ENCODE data around the gene C1orf174. TPM values are rescaled to one million over a fixed set of nuclear protein-coding genes. Genes with fewer than 3 reads are reported as not detected.

The C1orf174 gene
- total RNA-seq, 2 experiments from 2014 or later = 24.1 to 25.5 TPM

- H3K27ac Mint-ChIP-seq = no peak overlapping the region
- POLR2A ChIA-PET = no interaction called here
- DNase-seq = no peak
Measured at GRCh38 chr1:3910049-3910731, 10.1 kb upstream of the C1orf174 start.

GRCh38 chr1:3909615-3910014, 9.5 kb upstream of the C1orf174 start:
- Mint-ChIP-seq H3K27ac (no peak overlapping the region), H3K36me3 (ENCODE audit: low read depth) (no peaks in the 10 kb centered on the region), H3K4me1 (peaks cover 14% of the 10 kb centered on the region), H3K27me3 (no peaks in the 10 kb centered on the region), H3K4me3 (no peak overlapping the region), H3K9me3 (no peaks in the 10 kb centered on the region)
- no peak for DNase-seq
- CTCF ChIA-PET = no interaction called here
- POLR2A ChIA-PET = no interaction called here

More at GRCh38 chr1:3910049-3910731, 10.1 kb upstream of the C1orf174 start:
- Mint-ChIP-seq H3K9me3 (no peaks in the 10 kb centered on the region), H3K4me1 (peaks cover 14% of the 10 kb centered on the region), H3K4me3 (no peak overlapping the region), H3K27me3 (no peaks in the 10 kb centered on the region), H3K36me3 (ENCODE audit: low read depth) (no peaks in the 10 kb centered on the region)
- CTCF ChIA-PET = no interaction called here

GRCh38 chr1:3908886-3909517, 8.9 kb upstream of the C1orf174 start:
- Mint-ChIP-seq H3K4me3 (no peak overlapping the region), H3K27ac (no peak overlapping the region), H3K4me1 (peaks cover 14% of the 10 kb centered on the region), H3K9me3 (no peaks in the 10 kb centered on the region), H3K27me3 (no peaks in the 10 kb centered on the region), H3K36me3 (ENCODE audit: low read depth) (no peaks in the 10 kb centered on the region)
- no peak for DNase-seq
- ChIA-PET POLR2A (no interaction called here), CTCF (no interaction called here)

- no peak for DNase-seq
- Mint-ChIP-seq H3K9me3 (no peaks in the 10 kb centered on the region), H3K36me3 (ENCODE audit: low read depth) (no peaks in the 10 kb centered on the region), H3K4me1 (peaks cover 26% of the 10 kb centered on the region), H3K27ac (no peak overlapping the region), H3K27me3 (no peaks in the 10 kb centered on the region), H3K4me3 (no peak overlapping the region)
- CTCF ChIA-PET = no interaction called here
- POLR2A ChIA-PET = interaction anchor here (1.6 kb wide), 1 partner anchor 51 kb away, joined by 3 read pairs; no protein-coding TSS in a partner anchor
Measured at GRCh38 chr1:3907621-3908165, 7.6 kb upstream of the C1orf174 start.

GRCh38 chr1:3907031-3907534, 7.0 kb upstream of the C1orf174 start:
- Mint-ChIP-seq H3K4me3 (no peak overlapping the region), H3K27me3 (no peaks in the 10 kb centered on the region), H3K36me3 (ENCODE audit: low read depth) (no peaks in the 10 kb centered on the region), H3K4me1 (peaks cover 32% of the 10 kb centered on the region), H3K27ac (no peak overlapping the region), H3K9me3 (no peaks in the 10 kb centered on the region)
- POLR2A ChIA-PET = interaction anchor here (1.6 kb wide), 1 partner anchor 51 kb away, joined by 3 read pairs; no protein-coding TSS in a partner anchor
- DNase-seq = peak; percentile 36
- CTCF ChIA-PET = interaction anchor here (1.4 kb wide), 1 partner anchor 49 kb away, joined by 8 read pairs; the partner anchor contains the start of genes CEP104 and DFFB

- POLR2A ChIA-PET = interaction anchor here (1.6 kb wide), 1 partner anchor 50 kb away, joined by 3 read pairs; no protein-coding TSS in a partner anchor
- no peaks in the 10 kb centered on the region for H3K9me3 Mint-ChIP-seq
- no peak overlapping the region for H3K4me3 Mint-ChIP-seq
- DNase-seq = no peak
- no peaks in the 10 kb centered on the region for H3K27me3 Mint-ChIP-seq
- CTCF ChIA-PET = interaction anchor here (1.4 kb wide), 1 partner anchor 49 kb away, joined by 8 read pairs; the partner anchor contains the start of genes CEP104 and DFFB
- H3K27ac Mint-ChIP-seq = no peak overlapping the region
- H3K36me3 Mint-ChIP-seq (ENCODE audit: low read depth) = no peaks in the 10 kb centered on the region
- peaks cover 34% of the 10 kb centered on the region for H3K4me1 Mint-ChIP-seq
Measured at GRCh38 chr1:3906672-3907020, 6.6 kb upstream of the C1orf174 start.

- no peaks in the 10 kb centered on the region for H3K9me3 Mint-ChIP-seq
- no peak overlapping the region for H3K27ac Mint-ChIP-seq
- H3K27me3 Mint-ChIP-seq = no peaks in the 10 kb centered on the region
- H3K36me3 Mint-ChIP-seq (ENCODE audit: low read depth) = no peaks in the 10 kb centered on the region
- CTCF ChIA-PET = interaction anchor here (1.4 kb wide), 1 partner anchor 48 kb away, joined by 8 read pairs; the partner anchor contains the start of genes CEP104 and DFFB
- H3K4me3 Mint-ChIP-seq = no peak overlapping the region
- peaks cover 37% of the 10 kb centered on the region for H3K4me1 Mint-ChIP-seq
- POLR2A ChIA-PET = interaction anchor here (1.6 kb wide), 1 partner anchor 50 kb away, joined by 3 read pairs; no protein-coding TSS in a partner anchor
- DNase-seq = no peak
Measured at GRCh38 chr1:3905953-3906671, 6.0 kb upstream of the C1orf174 start.

- no peaks in the 10 kb centered on the region for H3K9me3 Mint-ChIP-seq
- H3K27me3 Mint-ChIP-seq = no peaks in the 10 kb centered on the region
- CTCF ChIA-PET = no interaction called here
- no peak overlapping the region for H3K27ac Mint-ChIP-seq
- H3K4me1 Mint-ChIP-seq = peaks cover 37% of the 10 kb centered on the region
- no peaks in the 10 kb centered on the region for H3K36me3 Mint-ChIP-seq (ENCODE audit: low read depth)
- POLR2A ChIA-PET = no interaction called here
- no peak for DNase-seq
- no peak overlapping the region for H3K4me3 Mint-ChIP-seq
Measured at GRCh38 chr1:3905266-3905952, 5.3 kb upstream of the C1orf174 start.

GRCh38 chr1:3904843-3905185, 4.7 kb upstream of the C1orf174 start:
- no peak overlapping the region for H3K27ac Mint-ChIP-seq
- H3K4me1 Mint-ChIP-seq = peaks cover 39% of the 10 kb centered on the region
- no peaks in the 10 kb centered on the region for H3K9me3 Mint-ChIP-seq
- H3K4me3 Mint-ChIP-seq = no peak overlapping the region
- ChIA-PET POLR2A (no interaction called here), CTCF (no interaction called here)
- H3K27me3 Mint-ChIP-seq = no peaks in the 10 kb centered on the region
- H3K36me3 Mint-ChIP-seq (ENCODE audit: low read depth) = no peaks in the 10 kb centered on the region
- DNase-seq = no peak

GRCh38 chr1:3904006-3904842, 4.2 kb upstream of the C1orf174 start:
- H3K27me3 Mint-ChIP-seq = no peaks in the 10 kb centered on the region
- H3K4me1 Mint-ChIP-seq = peaks cover 41% of the 10 kb centered on the region
- H3K27ac Mint-ChIP-seq = peak overlapping the region; percentile 23
- CTCF ChIA-PET = no interaction called here
- POLR2A ChIA-PET = interaction anchor here (2.3 kb wide), 1 partner anchor 47 kb away, joined by 12 read pairs; the partner anchor contains the start of genes CEP104 and DFFB
- H3K36me3 Mint-ChIP-seq (ENCODE audit: low read depth) = no peaks in the 10 kb centered on the region
- no peak overlapping the region for H3K4me3 Mint-ChIP-seq
- no peaks in the 10 kb centered on the region for H3K9me3 Mint-ChIP-seq
- no peak for DNase-seq

GRCh38 chr1:3903141-3904005, 3.3 kb upstream of the C1orf174 start:
- Mint-ChIP-seq H3K27me3 (no peaks in the 10 kb centered on the region), H3K4me3 (no peak overlapping the region), H3K36me3 (ENCODE audit: low read depth) (no peaks in the 10 kb centered on the region), H3K27ac (peak overlapping the region; percentile 99), H3K4me1 (peaks cover 49% of the 10 kb centered on the region), H3K9me3 (no peaks in the 10 kb centered on the region)
- DNase-seq = peak; percentile 47
- ChIA-PET CTCF (interaction anchor here (1.0 to 2.8 kb wide), 4 partner anchors 9 to 127 kb away, joined by 3 to 9 read pairs (median 4); partner anchors contain the start of genes CEP104 and DFFB), POLR2A (interaction anchor here (1.7 to 2.3 kb wide), 2 partner anchors 13 to 46 kb away, joined by 7 to 12 read pairs; partner anchors contain the start of genes CEP104 and DFFB)

All from activated CD4-positive, alpha-beta memory T cell treated with anti-CD3 and anti-CD28 coated beads, Interleukin-2, amount 10 ng/mL, durations not matched to agents 7 days and 5 days (primary cell).